GM12875 (cell line): ENCODE data around the gene GPR152.

Source experiments
- H3K4me3 ChIP-seq: one replicate; pipeline ENCODE4 v1.5.1; 2011; ENCODE audit warnings: low read depth, low read length, control low read depth
- TF ChIP-seq, protein P1 (sequence below): IDR thresholded peaks from 2 replicates; pipeline ENCODE4 v1.5.1; 2011; ENCODE audit warnings: low read depth, mild to moderate bottlenecking, control low read depth, inconsistent platforms, low read length, moderate library complexity, borderline replicate concordance; ENCODE audit not compliant: insufficient read depth

Gene GPR152

DNA sequence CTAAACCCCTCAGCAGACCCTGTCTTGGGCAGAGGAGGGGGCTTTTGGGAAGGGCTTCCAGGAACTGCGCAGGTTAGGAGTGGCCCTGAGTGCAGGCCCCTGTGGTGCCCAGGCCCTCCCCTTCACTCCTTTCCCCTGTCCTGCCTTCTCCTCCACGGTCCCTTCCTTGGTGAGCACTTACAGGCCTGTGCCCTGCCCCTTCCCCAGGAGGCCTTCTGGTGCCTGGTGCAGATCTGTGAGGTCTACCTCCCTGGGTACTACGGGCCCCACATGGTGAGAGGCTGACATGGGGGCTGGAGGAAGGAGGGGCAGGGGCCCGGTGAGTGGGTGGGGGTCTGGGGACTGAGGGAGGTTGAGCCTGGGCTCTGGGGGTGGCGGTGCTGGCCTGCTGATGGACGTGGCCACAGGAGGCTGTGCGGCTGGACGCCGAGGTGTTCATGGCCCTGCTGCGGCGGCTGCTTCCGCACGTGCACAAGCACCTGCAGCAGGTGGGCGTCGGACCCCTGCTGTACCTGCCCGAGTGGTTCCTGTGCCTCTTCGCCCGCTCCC, 46.0 kb downstream of the GPR152 start:
- H3K4me3 ChIP-seq = no peak overlapping the region
- TF ChIP-seq, protein P1, sequence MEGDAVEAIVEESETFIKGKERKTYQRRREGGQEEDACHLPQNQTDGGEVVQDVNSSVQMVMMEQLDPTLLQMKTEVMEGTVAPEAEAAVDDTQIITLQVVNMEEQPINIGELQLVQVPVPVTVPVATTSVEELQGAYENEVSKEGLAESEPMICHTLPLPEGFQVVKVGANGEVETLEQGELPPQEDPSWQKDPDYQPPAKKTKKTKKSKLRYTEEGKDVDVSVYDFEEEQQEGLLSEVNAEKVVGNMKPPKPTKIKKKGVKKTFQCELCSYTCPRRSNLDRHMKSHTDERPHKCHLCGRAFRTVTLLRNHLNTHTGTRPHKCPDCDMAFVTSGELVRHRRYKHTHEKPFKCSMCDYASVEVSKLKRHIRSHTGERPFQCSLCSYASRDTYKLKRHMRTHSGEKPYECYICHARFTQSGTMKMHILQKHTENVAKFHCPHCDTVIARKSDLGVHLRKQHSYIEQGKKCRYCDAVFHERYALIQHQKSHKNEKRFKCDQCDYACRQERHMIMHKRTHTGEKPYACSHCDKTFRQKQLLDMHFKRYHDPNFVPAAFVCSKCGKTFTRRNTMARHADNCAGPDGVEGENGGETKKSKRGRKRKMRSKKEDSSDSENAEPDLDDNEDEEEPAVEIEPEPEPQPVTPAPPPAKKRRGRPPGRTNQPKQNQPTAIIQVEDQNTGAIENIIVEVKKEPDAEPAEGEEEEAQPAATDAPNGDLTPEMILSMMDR = no peak

DNA sequence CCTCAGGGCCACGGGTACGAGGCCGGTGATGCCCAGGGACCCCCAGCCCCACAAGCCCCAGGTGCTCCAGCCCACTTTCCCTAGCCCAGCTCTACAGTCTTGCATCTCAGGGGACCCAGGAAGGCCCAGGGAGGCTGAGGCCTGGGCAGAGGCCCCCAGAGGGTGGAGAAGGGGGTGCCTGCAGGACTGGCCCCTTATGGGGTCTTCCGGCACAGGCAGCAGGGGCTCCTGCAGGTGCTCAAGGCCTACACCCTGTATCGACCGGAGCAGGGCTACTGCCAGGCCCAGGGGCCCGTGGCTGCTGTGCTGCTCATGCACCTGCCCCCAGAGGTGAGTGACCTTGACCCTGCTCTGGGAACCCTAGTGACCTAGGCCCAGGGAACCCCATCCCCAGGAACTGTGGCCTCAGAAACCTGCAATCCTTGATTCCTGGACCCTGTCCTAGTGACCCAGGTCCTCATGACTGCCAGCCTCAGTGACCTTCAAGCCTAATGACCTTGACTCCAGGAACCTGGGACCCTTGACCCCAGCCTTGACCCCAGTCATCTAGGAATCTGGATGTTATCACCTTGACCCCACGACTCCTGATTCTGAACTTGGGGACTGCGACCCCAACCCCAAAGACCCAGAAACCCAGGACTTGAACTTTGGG, 46.7 kb downstream of the GPR152 start:
- TF ChIP-seq, protein P1 = no peak
- no peak overlapping the region for H3K4me3 ChIP-seq

DNA sequence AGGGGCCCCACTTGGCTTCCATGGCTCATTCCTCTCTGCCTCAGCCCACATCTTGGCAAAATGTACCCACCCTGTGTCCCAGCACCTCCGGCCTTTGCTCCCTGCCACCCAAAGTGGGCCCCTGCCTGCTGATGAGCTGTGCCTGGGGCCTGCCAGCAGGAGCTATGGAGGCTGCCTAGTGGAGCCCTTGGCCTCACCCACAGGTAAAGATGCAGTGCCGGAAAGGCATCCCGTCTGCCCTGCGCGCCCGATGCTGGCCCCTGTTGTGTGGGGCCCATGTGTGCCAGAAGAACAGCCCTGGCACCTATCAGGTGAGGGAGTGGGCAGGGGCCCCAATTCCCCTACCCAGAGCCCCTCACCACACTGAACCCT, 47.3 kb downstream of the GPR152 start:
- peak overlapping the region; percentile 58 for H3K4me3 ChIP-seq
- TF ChIP-seq, protein P1 = no peak

DNA sequence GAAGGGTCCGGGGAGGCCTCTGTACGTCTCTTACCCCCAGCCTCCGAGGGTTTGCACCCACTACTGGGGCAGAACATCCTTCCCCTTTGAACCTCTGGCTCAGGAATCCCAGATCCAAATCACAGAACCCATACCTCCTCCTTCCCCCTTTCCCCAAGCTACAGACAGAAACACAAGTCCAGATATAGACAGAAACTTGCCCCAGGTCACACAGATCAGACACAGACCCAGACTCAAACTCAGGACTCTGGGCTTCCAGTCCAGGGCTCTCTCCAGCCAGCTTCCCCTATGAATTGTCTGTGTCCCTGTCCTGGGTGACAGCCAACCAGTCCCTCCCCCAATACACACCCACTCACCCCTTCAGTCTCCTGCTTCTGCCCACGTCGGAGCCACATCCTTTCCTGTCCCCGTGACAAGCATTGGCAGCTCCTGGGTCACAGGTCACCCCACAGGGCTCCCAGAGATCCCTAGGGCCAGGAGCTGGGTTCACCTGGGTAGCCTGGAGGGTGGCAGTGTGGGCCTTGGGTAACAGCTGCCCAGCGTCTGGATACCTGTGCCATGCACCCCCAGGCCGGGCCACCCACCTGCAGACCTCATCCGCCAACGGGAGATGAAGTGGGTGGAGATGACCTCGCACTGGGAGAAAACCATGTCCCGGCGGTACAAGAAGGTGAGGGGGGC, 47.9 kb downstream of the GPR152 start:
- H3K4me3 ChIP-seq = peak overlapping the region; percentile 58
- TF ChIP-seq, protein P1 = no peak

DNA sequence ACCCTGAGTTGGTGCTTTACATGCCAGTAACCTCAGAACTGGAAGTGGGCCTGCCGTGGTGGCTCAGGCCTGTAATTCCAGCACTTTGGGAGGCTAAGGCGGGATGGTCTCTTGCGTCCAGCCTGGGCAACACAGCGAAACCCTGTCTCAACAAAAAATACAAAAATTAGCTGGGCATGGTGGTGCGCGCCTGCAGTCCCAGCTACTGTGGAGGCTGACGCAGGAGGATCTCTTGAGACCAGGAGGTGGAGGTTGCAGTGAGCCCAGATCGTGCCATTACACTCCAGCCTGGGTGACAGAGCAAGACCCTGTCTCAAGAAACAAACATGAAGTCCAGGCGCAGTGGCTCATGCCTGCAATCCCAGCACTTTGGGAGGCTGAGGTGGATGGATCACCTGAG, 49.4 kb downstream of the GPR152 start:
- peak overlapping the region; percentile 58 for H3K4me3 ChIP-seq

DNA sequence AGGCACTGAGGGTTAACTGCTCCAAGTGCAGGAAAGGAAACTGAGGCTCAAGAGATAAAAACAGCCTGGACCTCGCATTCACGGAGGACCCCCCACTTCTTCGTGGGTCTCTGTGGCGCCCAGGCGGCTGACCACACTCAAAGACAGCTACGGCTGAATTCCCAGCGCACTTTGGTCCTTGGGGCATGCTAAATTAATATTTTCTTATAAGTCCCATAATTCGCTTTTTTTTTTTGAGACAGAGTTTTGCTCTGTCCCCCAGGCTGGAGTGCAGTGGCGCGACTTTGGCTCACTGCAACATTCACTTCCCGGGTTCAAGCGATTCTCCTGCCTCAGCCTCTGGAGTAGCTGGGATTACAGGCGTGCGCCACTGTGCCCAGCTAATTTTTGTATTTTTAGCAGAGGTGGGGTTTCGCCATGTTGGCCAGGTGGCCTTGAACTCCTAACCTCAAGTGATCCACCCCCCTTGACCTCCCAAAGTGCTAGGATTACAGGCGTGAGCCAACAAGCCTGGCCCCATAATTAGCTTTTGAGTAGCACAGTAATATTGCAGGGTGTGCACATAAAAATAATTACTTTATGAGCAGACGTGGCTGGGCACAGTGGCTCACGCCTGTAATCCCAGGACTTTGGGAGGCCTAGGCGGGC, 50.2 kb downstream of the GPR152 start:
- H3K4me3 ChIP-seq = peak overlapping the region; percentile 46

DNA sequence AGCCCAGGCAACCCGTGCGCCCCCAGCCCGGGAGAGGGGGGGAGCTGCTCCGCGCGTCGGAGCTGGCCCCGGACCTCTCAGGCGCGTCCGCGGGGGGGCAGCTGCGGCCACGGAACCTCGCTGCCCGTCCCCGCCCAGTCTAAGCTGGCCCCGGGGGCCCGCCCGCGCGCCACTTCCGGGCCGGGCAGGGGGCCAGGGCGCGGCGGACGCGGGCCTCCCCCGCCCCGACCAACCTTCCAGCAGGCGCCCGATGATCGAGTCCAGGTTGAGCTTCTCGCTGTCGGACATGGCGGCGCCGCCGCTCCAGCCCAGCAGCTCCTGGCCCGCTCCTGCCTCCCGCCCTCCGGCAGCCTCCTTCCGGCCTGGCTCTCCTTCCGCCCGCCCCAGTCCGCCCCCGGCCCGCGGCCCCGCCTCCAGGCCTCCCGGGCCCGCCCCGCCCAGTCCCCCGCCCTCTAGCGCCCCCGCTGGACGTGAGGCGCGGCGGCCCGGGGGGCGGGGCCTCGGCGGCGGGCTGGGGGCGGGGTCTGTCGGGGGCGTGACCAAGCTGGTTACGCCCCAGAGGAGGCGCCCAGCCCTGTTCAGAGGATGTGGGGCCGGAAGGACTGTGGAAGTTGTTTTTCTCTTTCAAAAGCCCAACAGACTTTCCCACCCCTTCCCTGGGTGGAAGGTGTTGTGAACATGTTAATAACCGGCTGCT, 50.9 kb downstream of the GPR152 start, which contains the start of gene PPP1CA:
TSS of gene PPP1CA (minus strand) at position 364 of the 697 bp plus-strand sequence. CDS start at position 288, 76 bp downstream.
- H3K4me3 ChIP-seq = peak within 1 kb of the TSS; percentile 81
- TF ChIP-seq, protein P1 = peak; percentile 39; the same call in 1 of the 2 replicates
